ENCODE results near the gene MAP7D1.
A peak's percentile ranks its signal among the peaks of the same experiment; 100 is the strongest.
"Not testable (repeated sequence)": the region's sequence is repeated elsewhere in the genome, so short reads cannot be mapped to it uniquely, and the experiment has no call there.

Gene MAP7D1

DNA sequence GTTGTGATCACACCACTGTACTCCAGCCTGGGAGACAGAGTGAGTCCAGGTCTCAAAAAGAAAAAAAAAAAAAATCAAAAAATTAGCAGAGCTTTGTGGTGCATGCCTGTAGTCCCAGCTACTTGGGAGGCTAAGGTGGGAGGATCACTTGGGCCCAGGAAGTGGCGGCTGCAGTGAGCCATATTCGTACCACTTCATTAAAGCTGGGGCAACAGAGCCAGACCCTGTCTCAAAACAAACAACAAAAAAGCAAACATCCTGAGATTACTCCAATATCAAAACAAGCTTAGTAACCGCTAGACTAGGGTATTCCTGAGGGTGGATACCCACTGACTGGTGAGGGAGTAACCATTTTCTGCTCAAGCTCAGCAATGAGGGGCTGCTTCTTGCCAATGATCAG lies 55.3 kb downstream of the MAP7D1 start:
- Mint-ChIP-seq H3K4me3 (no peak overlapping the region), H3K9me3 (ENCODE audit: low read depth) (no peaks in the 10 kb centered on the region), H3K36me3 (no peaks in the 10 kb centered on the region), H3K27me3 (no peaks in the 10 kb centered on the region), H3K27ac (no peak overlapping the region), H3K4me1 (ENCODE audit: low read depth) (peaks cover 4% of the 10 kb centered on the region)

DNA sequence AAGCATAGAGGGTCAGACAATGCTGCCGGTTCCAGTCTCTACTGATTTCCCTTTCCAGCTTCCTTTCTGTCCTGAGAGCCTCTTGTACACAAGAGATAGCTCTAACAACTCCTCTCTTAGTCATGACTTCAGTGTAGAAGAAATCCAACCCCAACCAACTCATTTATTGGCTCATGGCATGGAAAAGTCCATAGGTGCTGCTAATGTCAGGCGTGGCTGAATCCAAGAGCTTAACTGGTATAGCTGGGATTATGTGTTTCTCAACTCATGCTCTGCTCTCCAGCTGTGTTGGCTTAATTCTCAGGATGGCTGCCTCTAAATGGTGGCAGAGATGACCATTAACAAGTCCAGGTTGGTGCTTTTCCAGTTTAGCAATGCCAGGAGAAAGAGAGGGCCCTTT lies 55.9 kb downstream of the MAP7D1 start:
- H3K4me3 Mint-ChIP-seq, result no peak overlapping the region
- no peak overlapping the region for H3K27ac Mint-ChIP-seq
- no peaks in the 10 kb centered on the region for H3K9me3 Mint-ChIP-seq (ENCODE audit: low read depth)
- H3K4me1 Mint-ChIP-seq (ENCODE audit: low read depth), result no peaks in the 10 kb centered on the region
- no peaks in the 10 kb centered on the region for H3K27me3 Mint-ChIP-seq
- no peaks in the 10 kb centered on the region for H3K36me3 Mint-ChIP-seq

DNA sequence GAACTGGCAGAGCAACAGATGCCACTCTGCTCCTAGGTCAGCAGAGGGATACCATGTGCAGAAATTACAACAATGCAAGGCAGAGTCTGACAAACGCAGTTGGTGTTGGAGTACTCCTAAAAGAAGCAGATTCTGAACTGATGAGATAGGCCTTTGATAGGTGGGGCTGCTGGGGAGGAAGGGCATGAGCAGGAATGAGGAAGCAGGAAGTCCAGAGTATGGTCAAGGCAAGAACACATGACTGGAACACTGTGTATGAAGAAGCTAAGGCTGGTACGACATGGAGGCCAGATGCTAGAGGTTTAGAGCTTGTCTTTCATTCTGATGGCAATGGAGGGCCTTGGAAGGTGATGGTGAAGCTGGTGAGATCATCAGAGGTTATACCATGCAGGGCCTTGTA lies 56.8 kb downstream of the MAP7D1 start:
- Mint-ChIP-seq H3K27ac (no peak overlapping the region), H3K36me3 (no peaks in the 10 kb centered on the region), H3K4me3 (no peak overlapping the region)

DNA sequence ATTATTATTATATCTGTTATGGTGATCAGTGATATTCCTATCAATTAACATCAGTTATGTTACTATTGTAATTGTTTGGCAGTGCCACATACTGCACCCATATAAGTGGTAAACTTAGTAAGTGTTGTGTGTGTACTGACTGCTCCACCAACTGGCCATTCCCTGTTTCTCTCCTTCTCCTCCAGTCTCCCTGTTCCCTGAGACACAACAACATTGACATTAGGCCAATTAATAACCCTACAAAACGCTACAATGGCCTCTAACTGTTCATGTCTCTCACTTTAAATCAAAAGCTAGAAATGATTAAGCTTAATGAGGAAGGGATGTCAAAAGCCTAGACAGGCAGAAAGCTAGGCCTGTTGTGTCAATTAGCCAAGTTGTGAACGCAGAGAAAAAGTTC lies 61.7 kb downstream of the MAP7D1 start:
- no peak overlapping the region for H3K4me3 Mint-ChIP-seq
- no peak overlapping the region for H3K27ac Mint-ChIP-seq
- no peaks in the 10 kb centered on the region for H3K9me3 Mint-ChIP-seq (ENCODE audit: low read depth)
- no peaks in the 10 kb centered on the region for H3K36me3 Mint-ChIP-seq
- no peaks in the 10 kb centered on the region for H3K4me1 Mint-ChIP-seq (ENCODE audit: low read depth)
- no peaks in the 10 kb centered on the region for H3K27me3 Mint-ChIP-seq

More for the DNA sequence above, 56.8 kb downstream of the MAP7D1 start:
- no peaks in the 10 kb centered on the region for H3K9me3 Mint-ChIP-seq (ENCODE audit: low read depth)
- no peaks in the 10 kb centered on the region for H3K27me3 Mint-ChIP-seq
- H3K4me1 Mint-ChIP-seq (ENCODE audit: low read depth), result no peaks in the 10 kb centered on the region

DNA sequence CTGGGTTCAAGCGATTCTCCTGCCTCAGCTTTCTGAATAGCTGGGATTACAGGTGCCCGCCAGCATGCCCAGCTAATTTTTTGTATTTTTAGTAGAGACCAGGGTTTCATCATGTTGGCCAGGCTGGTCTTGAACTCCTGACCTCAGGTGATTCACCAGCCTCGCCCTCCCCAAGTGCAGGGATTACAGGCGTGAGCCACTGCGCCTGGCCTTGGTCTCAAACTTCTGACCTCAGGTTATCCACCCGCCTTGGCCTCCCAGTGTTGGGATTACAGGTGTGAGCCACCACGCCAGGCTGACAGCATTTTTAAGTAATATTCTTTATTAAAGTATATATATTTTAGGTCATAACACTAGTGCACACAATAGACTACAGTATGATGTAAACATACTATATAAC lies 65.9 kb downstream of the MAP7D1 start:
- H3K36me3 Mint-ChIP-seq; H3K4me3 Mint-ChIP-seq; H3K27ac Mint-ChIP-seq; H3K9me3 Mint-ChIP-seq (ENCODE audit: low read depth); H3K27me3 Mint-ChIP-seq: not testable (repeated sequence)
- peaks cover 24% of the 10 kb centered on the region for H3K4me1 Mint-ChIP-seq (ENCODE audit: low read depth)

DNA sequence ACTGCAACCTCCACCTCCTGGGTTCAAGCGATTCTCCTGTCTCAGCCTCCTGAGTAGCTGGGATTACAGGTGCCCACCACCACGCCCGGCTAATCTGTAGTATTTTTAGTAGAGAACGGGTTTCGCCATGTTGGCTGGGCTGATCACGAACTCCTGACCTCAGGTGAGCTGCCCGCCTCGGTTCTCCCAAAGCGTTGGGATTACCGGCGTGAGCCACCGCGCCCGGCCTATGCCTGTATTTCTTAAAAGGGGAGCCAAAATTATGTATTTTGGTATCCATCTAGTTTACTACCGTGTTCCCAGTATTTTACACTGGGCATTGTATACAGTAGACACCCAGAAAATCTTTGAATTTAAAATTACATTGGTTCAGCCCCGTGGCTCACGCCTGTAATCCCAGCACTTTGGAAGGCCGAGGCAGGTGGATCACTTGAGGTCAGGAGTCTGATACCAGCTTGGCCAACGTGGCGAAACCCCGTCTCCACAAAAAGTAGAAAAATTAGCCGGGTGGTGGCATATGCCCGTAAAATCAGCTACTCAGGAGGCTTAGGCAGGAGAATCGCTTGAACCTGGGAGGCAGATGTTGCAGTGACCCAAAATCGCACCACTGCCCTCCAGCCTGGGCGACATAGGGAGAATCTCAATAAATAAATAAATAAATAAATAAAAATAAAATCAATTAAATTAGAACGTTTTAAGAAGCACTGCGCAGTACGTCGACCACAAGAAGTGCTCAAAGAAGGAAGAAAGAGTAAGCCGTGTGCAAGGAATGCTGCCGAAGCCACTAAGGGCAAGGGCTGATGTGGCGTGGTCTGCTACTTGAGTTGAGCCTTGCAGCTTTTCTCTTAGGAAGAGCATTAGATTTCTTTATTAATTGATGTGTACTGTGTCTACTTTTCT lies 66.8 kb downstream of the MAP7D1 start:
- Mint-ChIP-seq H3K9me3 (ENCODE audit: low read depth) (no peaks in the 10 kb centered on the region), H3K4me1 (ENCODE audit: low read depth) (peaks cover 29% of the 10 kb centered on the region), H3K27ac (peak overlapping the region; percentile 99), H3K27me3 (no peaks in the 10 kb centered on the region), H3K36me3 (peaks cover 7% of the 10 kb centered on the region), H3K4me3 (peak overlapping the region; percentile 99)

DNA sequence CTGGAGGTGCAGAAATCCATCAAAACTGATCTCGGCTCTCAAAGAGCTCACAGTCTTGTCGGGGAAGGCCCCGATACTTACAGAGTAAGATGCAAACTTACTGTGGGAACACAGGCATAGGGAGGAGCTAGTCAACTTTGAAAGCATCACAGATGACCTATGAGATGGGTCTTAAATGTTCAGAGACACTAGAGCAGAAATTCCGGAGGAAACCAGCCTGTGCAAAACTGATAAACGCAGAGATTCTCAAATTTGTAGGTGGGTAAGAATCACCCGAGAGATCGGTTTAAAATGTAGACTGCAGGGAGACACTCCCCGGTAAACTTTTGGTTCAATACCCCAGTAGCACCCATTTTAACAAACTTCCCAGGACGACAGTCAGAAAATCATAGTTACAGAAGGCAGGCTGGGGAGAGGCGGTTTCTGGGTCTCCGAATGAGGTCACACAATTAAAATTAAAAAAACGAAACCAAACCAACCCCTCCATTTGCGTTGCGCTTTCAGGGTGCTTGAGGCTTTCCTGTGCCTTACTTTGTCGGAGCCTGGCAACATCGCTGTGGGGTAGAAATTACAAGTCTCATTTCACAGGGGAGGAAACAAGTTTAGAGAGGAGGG lies 67.5 kb downstream of the MAP7D1 start:
- Mint-ChIP-seq H3K27me3 (no peaks in the 10 kb centered on the region), H3K4me1 (ENCODE audit: low read depth) (peaks cover 31% of the 10 kb centered on the region), H3K27ac (peak overlapping the region; percentile 99), H3K4me3 (peak overlapping the region; percentile 99), H3K36me3 (peaks cover 7% of the 10 kb centered on the region), H3K9me3 (ENCODE audit: low read depth) (no peaks in the 10 kb centered on the region)

DNA sequence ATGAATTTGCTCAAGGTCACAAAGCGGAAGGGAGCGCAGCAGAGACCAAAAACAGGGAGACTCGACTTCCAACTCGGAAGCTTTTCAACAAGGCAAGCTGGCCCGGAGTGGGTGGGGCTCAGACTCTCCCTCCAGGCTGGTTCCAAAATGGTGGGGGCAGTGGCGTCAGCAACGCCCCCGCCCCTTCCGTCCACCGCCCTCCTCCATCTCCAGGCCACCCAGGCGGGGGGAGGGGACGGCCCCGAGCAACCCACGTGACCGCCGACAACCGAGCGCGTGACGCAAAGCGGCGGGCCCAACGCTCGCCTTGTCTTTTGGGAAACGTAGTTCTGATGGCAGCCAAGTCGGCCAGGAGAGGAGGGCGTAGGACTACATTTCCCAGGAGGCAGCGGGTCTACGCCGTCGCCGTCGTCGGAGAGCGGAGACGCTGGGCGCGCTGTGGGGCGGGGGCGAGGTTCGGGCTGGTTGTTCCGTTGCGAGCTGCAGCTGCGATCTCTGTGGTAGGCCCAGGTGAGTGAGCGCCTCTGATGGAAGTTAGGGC lies 68.1 kb downstream of the MAP7D1 start, which contains the start of gene THRAP3:
Gene THRAP3 (plus strand): TSS at position 448 of the 541 bp plus-strand sequence. CDS start 58,121 bp downstream, outside the sequence.
- no peaks in the 10 kb centered on the region for H3K27me3 Mint-ChIP-seq
- H3K4me1 Mint-ChIP-seq (ENCODE audit: low read depth), result peaks cover 31% of the 10 kb centered on the region
- no peaks in the 10 kb centered on the region for H3K9me3 Mint-ChIP-seq (ENCODE audit: low read depth)

DNA sequence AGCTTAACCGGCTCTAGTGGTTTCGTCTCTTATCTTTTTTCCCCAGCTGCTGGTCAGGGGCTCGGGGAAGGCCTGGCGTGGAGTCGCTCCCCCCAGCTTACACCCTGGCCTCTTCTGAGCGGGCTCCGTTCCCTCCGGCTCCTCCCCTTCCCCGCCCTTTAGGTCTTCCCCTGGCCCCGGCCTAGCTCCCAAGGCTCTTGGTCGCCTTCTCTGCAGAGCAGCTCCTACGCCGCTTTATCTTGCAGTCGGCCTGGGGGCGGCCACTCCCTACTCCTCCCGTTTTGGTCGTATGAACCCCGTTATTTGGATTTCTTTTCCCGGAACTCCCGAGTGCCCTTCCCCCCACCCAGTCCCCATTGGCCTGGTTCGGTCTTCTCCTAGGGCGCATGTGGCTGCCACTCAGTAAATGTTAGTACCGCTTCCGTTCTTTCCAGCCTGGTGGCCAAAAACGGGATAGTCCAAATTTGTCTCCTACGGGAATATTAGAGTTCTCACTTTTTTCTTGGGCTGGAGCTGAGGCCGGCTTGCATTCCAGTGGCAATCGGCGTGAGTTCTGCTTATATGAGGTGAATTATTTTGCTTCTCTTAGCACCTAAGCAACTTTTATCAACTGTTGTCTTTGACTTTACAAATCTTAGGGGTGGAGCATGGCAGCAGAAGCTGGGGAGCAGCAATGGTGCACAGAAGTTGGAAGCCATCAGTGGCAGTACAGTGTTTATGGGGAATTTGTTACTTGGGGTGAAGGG lies 68.8 kb downstream of the MAP7D1 start:
- H3K4me1 Mint-ChIP-seq (ENCODE audit: low read depth), result peaks cover 35% of the 10 kb centered on the region
- peaks cover 7% of the 10 kb centered on the region for H3K36me3 Mint-ChIP-seq

More for the DNA sequence above, 68.1 kb downstream of the MAP7D1 start, which contains the start of gene THRAP3:
- Mint-ChIP-seq H3K36me3 (peaks cover 7% of the 10 kb centered on the region), H3K27ac (peak within 1 kb of the TSS; percentile 99), H3K4me3 (peak within 1 kb of the TSS; percentile 99)

DNA sequence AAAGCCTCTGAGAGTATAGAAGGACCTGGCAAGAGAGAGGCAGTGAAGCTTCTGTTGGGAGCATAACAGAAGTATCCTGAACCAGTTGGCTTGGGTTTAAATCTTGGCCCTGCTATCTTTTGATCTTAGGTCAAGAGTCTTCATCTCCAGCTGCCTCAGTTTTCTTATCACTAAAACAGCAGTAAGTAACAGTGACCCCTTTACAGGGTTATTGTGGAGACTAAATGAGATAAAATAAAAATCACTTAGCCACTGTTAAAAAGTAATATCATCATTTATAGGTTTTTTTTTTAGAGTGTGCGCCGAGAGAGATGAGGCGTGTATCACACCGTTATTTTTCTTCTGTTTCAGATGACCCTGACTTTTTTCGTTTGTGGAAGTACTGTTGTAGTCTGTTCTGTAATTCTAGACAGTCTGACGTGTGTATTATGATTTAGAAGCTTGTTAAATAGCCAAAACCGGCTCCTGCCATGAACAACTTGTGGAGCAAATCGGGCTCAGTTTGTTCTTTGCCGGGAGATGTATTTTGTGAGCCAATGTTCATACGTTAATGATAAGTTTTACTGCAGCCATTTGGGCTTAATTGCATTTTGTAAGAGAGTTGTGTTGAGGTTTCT lies 69.4 kb downstream of the MAP7D1 start:
- Mint-ChIP-seq H3K27me3 (no peaks in the 10 kb centered on the region), H3K4me3 (peak overlapping the region; percentile 99), H3K36me3 (peaks cover 7% of the 10 kb centered on the region), H3K4me1 (ENCODE audit: low read depth) (peaks cover 36% of the 10 kb centered on the region), H3K27ac (peak overlapping the region; percentile 99), H3K9me3 (ENCODE audit: low read depth) (no peaks in the 10 kb centered on the region)

More for the DNA sequence above, 68.8 kb downstream of the MAP7D1 start:
- Mint-ChIP-seq H3K27ac (peak overlapping the region; percentile 99), H3K9me3 (ENCODE audit: low read depth) (no peaks in the 10 kb centered on the region), H3K4me3 (peak overlapping the region; percentile 99), H3K27me3 (no peaks in the 10 kb centered on the region)

DNA sequence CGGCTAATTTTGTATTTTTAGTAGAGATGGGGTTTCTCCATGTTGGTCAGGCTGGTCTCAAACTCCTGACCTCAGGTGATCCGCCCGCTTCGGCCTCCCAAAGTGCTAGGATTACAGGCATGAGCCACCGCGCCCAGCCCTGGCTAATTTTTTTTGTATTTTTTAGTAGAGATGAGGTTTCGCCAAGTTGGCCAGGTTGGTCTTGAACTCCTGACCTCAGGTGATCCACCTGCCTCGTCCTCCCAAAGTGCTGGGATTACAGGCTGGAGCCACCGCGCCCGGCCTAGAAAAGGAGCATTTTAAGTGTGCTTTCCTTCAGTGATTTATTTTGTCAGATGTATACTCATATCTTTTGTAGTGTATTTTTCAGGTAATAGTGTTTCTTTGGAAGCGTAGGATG lies 74.3 kb downstream of the MAP7D1 start:
- H3K27me3 Mint-ChIP-seq; H3K9me3 Mint-ChIP-seq (ENCODE audit: low read depth); H3K4me3 Mint-ChIP-seq; H3K36me3 Mint-ChIP-seq; H3K27ac Mint-ChIP-seq: not testable (repeated sequence)
- H3K4me1 Mint-ChIP-seq (ENCODE audit: low read depth), result peaks cover 64% of the 10 kb centered on the region
